Measurements from ENCODE around the gene WWOX.

WWOX gene

DNA sequence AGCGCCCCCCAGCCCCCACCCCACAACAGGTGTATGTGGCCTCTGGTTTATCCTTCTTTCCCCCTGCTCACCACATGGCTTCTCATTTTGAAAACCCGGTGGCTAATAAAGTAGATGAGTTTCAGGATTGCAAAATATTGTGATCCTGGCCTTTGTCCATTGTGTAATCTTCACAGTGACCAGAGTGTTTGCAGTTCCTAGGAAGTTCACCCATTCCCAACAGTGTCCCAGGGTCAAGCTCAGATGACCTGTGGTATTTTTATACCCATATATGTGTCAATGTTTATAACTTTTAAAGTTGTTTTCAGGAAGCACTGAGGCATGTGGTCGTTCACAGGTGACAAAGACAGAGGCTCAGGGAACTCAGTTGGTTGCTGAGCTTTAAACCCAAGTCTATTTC lies 721.9 kb downstream of the WWOX start:
- Histone ChIP-seq H3K9me3 (ENCODE audit: control insufficient read depth, low read length) (no peaks in the 10 kb centered on the region), H3K4me1 (ENCODE audit: control insufficient read depth, insufficient read depth, low read length, poor library complexity, severe bottlenecking) (no peaks in the 10 kb centered on the region), H3K27ac (ENCODE audit: low read depth, low read length, severe bottlenecking) (no peak overlapping the region), H3K4me3 (ENCODE audit: extremely low read depth, insufficient read depth, low read length, poor library complexity, severe bottlenecking) (no peak overlapping the region), H3K36me3 (ENCODE audit: control insufficient read depth, insufficient read depth, low read length) (no peaks in the 10 kb centered on the region)
- 71 to 80% methylated on average over 1 of the region's 3 CpGs for WGBS, 2 experiments (ENCODE audit: insufficient coverage in 2 of 2)

DNA sequence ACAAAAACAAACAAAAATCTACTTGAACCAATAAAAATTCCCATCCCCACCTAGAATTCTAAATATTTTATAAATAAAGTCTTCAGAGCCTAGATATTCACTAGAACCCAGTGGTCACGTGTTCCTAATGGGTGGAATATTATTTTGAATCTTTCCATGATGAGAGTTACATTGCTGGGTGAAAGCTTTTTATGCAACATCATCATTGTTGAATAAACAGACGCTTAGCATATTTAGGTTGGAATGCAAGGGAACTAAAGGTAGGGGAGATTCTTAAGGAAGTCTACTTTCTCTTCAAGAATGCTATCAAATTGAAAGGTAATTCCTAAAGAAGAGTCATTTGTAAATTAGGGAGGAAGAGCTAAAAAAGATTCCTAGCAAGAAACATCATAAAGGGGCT lies 723.1 kb downstream of the WWOX start:
- Histone ChIP-seq H3K4me3 (ENCODE audit: extremely low read depth, insufficient read depth, low read length, poor library complexity, severe bottlenecking) (no peak overlapping the region), H3K9me3 (ENCODE audit: control insufficient read depth, low read length) (no peaks in the 10 kb centered on the region), H3K4me1 (ENCODE audit: control insufficient read depth, insufficient read depth, low read length, poor library complexity, severe bottlenecking) (no peaks in the 10 kb centered on the region), H3K36me3 (ENCODE audit: control insufficient read depth, insufficient read depth, low read length) (no peaks in the 10 kb centered on the region), H3K27ac (ENCODE audit: low read depth, low read length, severe bottlenecking) (no peak overlapping the region)
- no CpG with 5 or more reads among the region's 2 CpGs for WGBS, 2 experiments (ENCODE audit: insufficient coverage in 2 of 2)

DNA sequence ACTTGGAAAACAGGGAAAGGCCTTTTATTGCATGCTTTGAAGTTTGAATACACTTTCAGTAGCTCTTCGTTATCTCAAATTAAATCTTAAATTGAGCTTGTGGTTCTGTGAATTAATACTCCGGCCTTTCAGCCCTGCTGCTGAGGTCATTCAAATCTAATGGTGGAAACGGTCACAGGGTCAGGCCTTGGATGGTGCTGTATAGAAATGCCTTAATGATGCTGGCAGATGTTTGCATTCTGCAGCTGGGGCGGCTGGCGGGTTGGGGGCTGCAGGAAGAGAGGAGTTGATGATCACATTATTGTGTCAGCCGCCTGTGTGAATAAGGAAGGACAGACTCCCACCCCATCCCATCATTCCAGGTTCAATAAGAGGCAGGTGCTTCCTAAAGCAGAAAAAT lies 723.6 kb downstream of the WWOX start:
- WGBS, 2 experiments (ENCODE audit: insufficient coverage in 2 of 2) = 51 to 61% methylated on average over 2 to 3 of the region's 6 CpGs
- no peak overlapping the region for H3K27ac ChIP-seq (ENCODE audit: low read depth, low read length, severe bottlenecking)
- H3K4me3 ChIP-seq (ENCODE audit: extremely low read depth, insufficient read depth, low read length, poor library complexity, severe bottlenecking) = no peak overlapping the region
- no peaks in the 10 kb centered on the region for H3K9me3 ChIP-seq (ENCODE audit: control insufficient read depth, low read length)
- no peaks in the 10 kb centered on the region for H3K36me3 ChIP-seq (ENCODE audit: control insufficient read depth, insufficient read depth, low read length)
- no peaks in the 10 kb centered on the region for H3K4me1 ChIP-seq (ENCODE audit: control insufficient read depth, insufficient read depth, low read length, poor library complexity, severe bottlenecking)

DNA sequence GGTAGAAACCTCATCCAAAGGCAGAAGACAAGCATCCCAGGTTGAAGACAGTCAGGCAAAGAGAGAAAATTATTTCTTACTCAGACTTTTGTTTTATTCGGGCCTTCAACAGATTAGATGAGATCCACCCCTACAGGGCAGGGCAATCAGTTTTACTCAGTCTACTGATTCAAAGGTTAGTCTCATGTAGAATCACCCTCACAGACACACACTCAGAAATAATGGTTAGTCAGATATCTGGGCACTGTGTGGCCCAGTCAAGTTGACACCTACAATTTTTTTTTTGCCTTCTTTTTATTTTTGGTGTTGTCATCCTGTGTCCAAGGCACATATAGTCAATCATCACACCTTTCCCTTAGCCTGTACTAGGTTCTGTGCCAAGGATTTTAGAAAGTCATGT lies 729.8 kb downstream of the WWOX start:
- no peaks in the 10 kb centered on the region for H3K36me3 ChIP-seq (ENCODE audit: control insufficient read depth, insufficient read depth, low read length)
- H3K27ac ChIP-seq (ENCODE audit: low read depth, low read length, severe bottlenecking) = no peak overlapping the region
- WGBS, 2 experiments (ENCODE audit: insufficient coverage in 2 of 2) = 80% methylated on average over 1 of the region's 1 CpG; no CpG with 5 or more reads in 1 of the 2 experiments
- H3K9me3 ChIP-seq (ENCODE audit: control insufficient read depth, low read length) = no peaks in the 10 kb centered on the region
- no peaks in the 10 kb centered on the region for H3K4me1 ChIP-seq (ENCODE audit: control insufficient read depth, insufficient read depth, low read length, poor library complexity, severe bottlenecking)
- H3K4me3 ChIP-seq (ENCODE audit: extremely low read depth, insufficient read depth, low read length, poor library complexity, severe bottlenecking) = no peak overlapping the region

DNA sequence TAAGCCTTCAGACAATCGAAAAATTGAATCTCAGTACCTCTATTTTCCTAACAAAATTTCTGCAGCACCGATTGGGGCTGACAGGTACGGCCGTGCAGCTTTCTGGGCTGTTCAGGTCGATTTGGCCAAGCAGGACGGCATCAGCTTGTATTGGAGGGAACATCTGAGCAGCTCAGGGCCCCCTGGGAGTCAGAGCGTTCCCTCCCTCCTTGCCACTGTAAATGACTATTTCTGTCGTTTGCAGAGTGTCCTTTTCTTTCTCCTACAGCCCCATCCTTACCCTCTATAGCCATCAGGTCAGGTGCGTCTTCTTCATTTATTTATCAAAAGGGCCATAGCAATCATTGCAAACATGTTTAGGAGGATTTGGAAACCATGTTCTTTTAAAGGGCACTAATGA lies 731.1 kb downstream of the WWOX start:
- 63 to 77% methylated on average over 5 to 9 of the region's 9 CpGs for WGBS, 2 experiments (ENCODE audit: insufficient coverage in 2 of 2)
- Histone ChIP-seq H3K36me3 (ENCODE audit: control insufficient read depth, insufficient read depth, low read length) (no peaks in the 10 kb centered on the region), H3K27ac (ENCODE audit: low read depth, low read length, severe bottlenecking) (no peak overlapping the region), H3K4me1 (ENCODE audit: control insufficient read depth, insufficient read depth, low read length, poor library complexity, severe bottlenecking) (no peaks in the 10 kb centered on the region), H3K4me3 (ENCODE audit: extremely low read depth, insufficient read depth, low read length, poor library complexity, severe bottlenecking) (no peak overlapping the region), H3K9me3 (ENCODE audit: control insufficient read depth, low read length) (no peaks in the 10 kb centered on the region)

DNA sequence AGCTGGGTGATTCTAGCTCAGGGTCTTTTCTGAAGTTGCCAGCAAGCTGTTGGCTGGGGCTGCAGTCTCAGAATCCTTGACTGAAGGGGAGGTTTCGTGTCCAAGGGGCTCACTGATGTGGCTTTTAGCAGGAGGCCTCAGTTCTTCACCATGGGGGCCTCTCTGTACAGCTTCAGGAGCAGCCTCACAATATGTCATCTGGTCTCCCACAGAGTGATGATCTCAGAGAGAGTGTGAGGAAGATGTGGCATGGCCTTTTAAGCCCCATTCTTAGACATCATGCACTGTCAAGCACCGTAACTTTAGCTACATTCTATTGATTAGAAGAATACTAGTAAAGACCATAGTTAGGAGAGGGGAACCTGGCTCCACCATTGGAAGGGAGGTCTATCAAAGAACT lies 732.6 kb downstream of the WWOX start:
- H3K27ac ChIP-seq (ENCODE audit: low read depth, low read length, severe bottlenecking) = no peak overlapping the region
- no peak overlapping the region for H3K4me3 ChIP-seq (ENCODE audit: extremely low read depth, insufficient read depth, low read length, poor library complexity, severe bottlenecking)
- WGBS, 2 experiments (ENCODE audit: insufficient coverage in 2 of 2) = 100% methylated on average over 2 of the region's 2 CpGs; no CpG with 5 or more reads in 1 of the 2 experiments
- no peaks in the 10 kb centered on the region for H3K9me3 ChIP-seq (ENCODE audit: control insufficient read depth, low read length)
- no peaks in the 10 kb centered on the region for H3K4me1 ChIP-seq (ENCODE audit: control insufficient read depth, insufficient read depth, low read length, poor library complexity, severe bottlenecking)
- no peaks in the 10 kb centered on the region for H3K36me3 ChIP-seq (ENCODE audit: control insufficient read depth, insufficient read depth, low read length)

DNA sequence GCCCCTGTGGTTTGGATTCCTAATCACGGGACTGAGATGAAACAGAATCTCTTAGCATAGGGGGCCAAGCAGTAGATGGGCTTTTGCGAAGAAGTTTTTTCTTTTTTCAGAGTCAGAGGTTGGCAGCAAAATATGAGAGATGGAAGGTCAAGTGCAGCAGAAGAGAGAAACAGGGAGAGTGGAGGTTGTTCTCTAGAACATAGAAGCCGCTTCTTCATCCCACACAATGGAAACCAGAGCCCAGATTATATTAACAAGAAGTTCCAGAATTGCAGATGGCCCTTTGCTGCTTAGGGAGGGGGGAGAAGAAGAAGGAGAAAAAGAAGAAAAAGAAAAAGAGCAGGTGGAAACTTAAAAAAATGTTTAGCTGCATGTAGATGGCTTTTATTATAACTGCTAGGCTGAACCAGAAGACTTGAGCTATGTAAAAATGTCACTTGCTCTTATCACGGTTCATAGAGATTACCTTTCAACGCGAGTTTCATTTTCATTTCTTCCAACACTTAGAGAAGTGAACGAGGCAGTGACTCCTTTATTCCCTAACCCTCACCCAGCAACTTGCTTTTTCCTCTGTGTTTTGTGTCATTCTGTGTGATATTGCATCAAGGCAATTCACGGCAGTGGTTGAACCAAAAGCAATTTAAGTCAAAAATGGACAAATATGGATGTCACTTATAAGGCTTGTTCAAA lies 737.5 kb downstream of the WWOX start:
- H3K36me3 ChIP-seq (ENCODE audit: control insufficient read depth, insufficient read depth, low read length) = no peaks in the 10 kb centered on the region
- H3K4me1 ChIP-seq (ENCODE audit: control insufficient read depth, insufficient read depth, low read length, poor library complexity, severe bottlenecking) = no peaks in the 10 kb centered on the region
- no peak overlapping the region for H3K4me3 ChIP-seq (ENCODE audit: extremely low read depth, insufficient read depth, low read length, poor library complexity, severe bottlenecking)
- H3K27ac ChIP-seq (ENCODE audit: low read depth, low read length, severe bottlenecking) = no peak overlapping the region
- WGBS, 2 experiments (ENCODE audit: insufficient coverage in 2 of 2) = 85 to 98% methylated on average over 3 to 5 of the region's 8 CpGs
- no peaks in the 10 kb centered on the region for H3K9me3 ChIP-seq (ENCODE audit: control insufficient read depth, low read length)

DNA sequence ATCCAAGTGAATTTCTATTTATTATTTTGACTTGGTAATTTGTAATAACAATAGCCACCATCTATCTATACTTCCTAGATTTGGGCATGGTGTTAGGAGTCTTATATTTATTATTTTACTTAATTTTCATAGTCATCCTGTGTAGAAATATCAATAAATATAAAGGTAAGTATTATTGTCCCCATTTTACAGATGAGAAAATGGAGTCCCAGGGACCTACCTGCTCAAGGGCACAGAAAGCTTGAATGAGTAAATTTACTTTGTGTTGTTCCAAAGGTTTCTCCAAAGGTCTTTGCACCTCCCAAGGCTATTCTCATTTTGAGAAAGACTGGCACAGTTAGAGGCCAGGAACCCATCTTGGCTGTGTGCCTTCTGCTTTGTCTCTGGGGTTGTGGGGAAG lies 738.3 kb downstream of the WWOX start:
- Histone ChIP-seq H3K4me1 (ENCODE audit: control insufficient read depth, insufficient read depth, low read length, poor library complexity, severe bottlenecking) (no peaks in the 10 kb centered on the region), H3K9me3 (ENCODE audit: control insufficient read depth, low read length) (no peaks in the 10 kb centered on the region), H3K27ac (ENCODE audit: low read depth, low read length, severe bottlenecking) (no peak overlapping the region), H3K36me3 (ENCODE audit: control insufficient read depth, insufficient read depth, low read length) (no peaks in the 10 kb centered on the region), H3K4me3 (ENCODE audit: extremely low read depth, insufficient read depth, low read length, poor library complexity, severe bottlenecking) (no peak overlapping the region)

DNA sequence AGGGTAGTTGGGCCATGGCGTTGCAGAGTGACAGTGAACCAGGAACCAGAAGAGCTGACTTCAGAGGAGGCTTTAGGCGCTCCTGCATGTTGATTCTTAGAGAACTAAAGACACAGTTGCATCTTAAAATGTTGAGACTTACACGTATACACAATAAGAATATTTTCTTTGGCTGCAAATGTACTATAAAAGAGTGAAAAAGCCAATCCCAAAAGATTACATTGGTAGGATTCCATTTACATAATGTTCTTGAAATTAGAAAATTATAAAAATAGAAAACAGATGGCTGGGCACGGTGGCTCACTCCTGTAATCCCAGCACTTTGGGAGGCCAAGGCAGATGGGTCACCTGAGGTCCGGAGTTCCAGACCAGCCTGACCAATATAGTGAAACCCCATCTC lies 738.8 kb downstream of the WWOX start:
- Histone ChIP-seq H3K4me1 (ENCODE audit: control insufficient read depth, insufficient read depth, low read length, poor library complexity, severe bottlenecking) (no peaks in the 10 kb centered on the region), H3K4me3 (ENCODE audit: extremely low read depth, insufficient read depth, low read length, poor library complexity, severe bottlenecking) (no peak overlapping the region), H3K9me3 (ENCODE audit: control insufficient read depth, low read length) (no peaks in the 10 kb centered on the region), H3K27ac (ENCODE audit: low read depth, low read length, severe bottlenecking) (no peak overlapping the region), H3K36me3 (ENCODE audit: control insufficient read depth, insufficient read depth, low read length) (no peaks in the 10 kb centered on the region)
- 67 to 90% methylated on average over 2 to 3 of the region's 5 CpGs for WGBS, 2 experiments (ENCODE audit: insufficient coverage in 2 of 2)

DNA sequence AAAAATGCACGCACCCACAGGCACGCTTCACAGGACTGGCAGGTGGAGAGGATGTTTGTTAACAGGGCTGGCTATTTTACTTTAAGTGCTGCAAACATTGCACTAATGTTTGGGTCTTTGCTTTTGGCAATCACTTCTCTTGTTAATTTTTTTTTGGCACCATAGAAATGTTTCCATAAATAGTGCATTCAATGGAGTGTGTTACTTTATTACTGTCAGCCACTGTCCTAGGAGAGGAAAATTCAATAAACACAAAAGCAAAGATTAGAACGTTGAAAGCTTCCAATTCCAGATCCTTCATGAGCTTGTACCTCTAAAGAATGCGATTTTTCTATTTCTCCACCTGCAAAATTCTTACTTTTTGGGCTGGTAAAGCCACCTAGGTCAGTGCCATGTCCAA lies 743.5 kb downstream of the WWOX start:
- Histone ChIP-seq H3K36me3 (ENCODE audit: control insufficient read depth, insufficient read depth, low read length) (no peaks in the 10 kb centered on the region), H3K4me1 (ENCODE audit: control insufficient read depth, insufficient read depth, low read length, poor library complexity, severe bottlenecking) (no peaks in the 10 kb centered on the region), H3K27ac (ENCODE audit: low read depth, low read length, severe bottlenecking) (no peak overlapping the region), H3K4me3 (ENCODE audit: extremely low read depth, insufficient read depth, low read length, poor library complexity, severe bottlenecking) (no peak overlapping the region), H3K9me3 (ENCODE audit: control insufficient read depth, low read length) (no peaks in the 10 kb centered on the region)
- WGBS, 2 experiments (ENCODE audit: insufficient coverage in 2 of 2) = 80% methylated on average over 1 of the region's 4 CpGs; no CpG with 5 or more reads in 1 of the 2 experiments

DNA sequence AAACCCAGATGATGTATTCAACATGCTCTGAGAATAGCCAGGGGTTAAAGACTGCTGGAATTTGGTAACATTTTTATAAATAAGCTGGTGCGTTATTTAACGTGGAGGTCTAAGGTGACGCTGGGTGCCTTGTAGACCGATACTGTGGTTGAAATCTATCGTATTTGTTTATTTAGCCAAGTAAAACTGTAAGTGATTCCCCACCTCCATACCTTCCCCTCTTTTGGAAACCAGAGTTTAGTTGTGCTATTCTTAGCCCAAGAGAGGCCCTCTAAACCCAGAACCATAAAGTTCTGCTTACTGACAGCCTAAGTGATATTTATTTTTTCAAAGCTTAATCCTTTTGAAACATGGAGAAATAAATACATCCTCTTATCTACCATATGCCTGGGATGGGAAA lies 744.5 kb downstream of the WWOX start:
- 100% methylated on average over 3 of the region's 5 CpGs; no CpG with 5 or more reads in 1 of the 2 experiments for WGBS, 2 experiments (ENCODE audit: insufficient coverage in 2 of 2)
- Histone ChIP-seq H3K36me3 (ENCODE audit: control insufficient read depth, insufficient read depth, low read length) (no peaks in the 10 kb centered on the region), H3K4me3 (ENCODE audit: extremely low read depth, insufficient read depth, low read length, poor library complexity, severe bottlenecking) (no peak overlapping the region), H3K27ac (ENCODE audit: low read depth, low read length, severe bottlenecking) (no peak overlapping the region), H3K9me3 (ENCODE audit: control insufficient read depth, low read length) (no peaks in the 10 kb centered on the region), H3K4me1 (ENCODE audit: control insufficient read depth, insufficient read depth, low read length, poor library complexity, severe bottlenecking) (no peaks in the 10 kb centered on the region)
